Fibroblast of lung (primary cell): Measurements from ENCODE around the gene HDLBP.

Source experiments
- EZH2 ChIP-seq: IDR thresholded peaks from 2 replicates; pipeline ENCODE4 v1.5.1; 2012; ENCODE audit warnings: low read length, control low read depth, mild to moderate bottlenecking; ENCODE audit errors: missing control alignments
- TF ChIP-seq, protein P1 (sequence below), 2 donors: IDR thresholded peaks in 1 of 2; conservative IDR thresholded peaks in 1 of 2; 1 replicate in 1 of 2; 2 replicates in 1 of 2; pipeline ENCODE4 v1.5.1; 2011 to 2012; ENCODE audit warnings: low read length in 2 of 2, control low read depth in 1 of 2, inconsistent platforms in 1 of 2, low read depth in 1 of 2, mild to moderate bottlenecking in 1 of 2

DNA sequence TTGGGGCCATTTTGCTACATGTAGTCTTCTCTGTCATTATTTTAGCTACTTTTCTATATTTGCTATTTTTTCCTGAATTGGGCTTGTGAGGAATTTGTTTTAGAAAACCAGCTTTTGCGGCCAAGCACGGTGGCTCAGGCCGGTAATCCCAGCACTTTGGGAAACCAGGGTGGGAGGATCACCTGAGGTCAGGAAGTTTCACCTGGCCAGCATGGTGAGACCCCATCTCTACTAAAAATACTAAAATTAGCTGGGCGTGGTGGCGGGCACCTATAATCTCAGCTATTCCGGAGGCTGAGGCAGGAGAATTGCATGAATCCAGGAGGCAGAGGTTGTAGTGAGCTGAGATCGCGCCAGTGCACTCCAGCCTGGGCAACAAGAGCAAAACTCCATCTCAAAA lies 4.9 kb upstream of the HDLBP start:
- TF ChIP-seq, protein P1, sequence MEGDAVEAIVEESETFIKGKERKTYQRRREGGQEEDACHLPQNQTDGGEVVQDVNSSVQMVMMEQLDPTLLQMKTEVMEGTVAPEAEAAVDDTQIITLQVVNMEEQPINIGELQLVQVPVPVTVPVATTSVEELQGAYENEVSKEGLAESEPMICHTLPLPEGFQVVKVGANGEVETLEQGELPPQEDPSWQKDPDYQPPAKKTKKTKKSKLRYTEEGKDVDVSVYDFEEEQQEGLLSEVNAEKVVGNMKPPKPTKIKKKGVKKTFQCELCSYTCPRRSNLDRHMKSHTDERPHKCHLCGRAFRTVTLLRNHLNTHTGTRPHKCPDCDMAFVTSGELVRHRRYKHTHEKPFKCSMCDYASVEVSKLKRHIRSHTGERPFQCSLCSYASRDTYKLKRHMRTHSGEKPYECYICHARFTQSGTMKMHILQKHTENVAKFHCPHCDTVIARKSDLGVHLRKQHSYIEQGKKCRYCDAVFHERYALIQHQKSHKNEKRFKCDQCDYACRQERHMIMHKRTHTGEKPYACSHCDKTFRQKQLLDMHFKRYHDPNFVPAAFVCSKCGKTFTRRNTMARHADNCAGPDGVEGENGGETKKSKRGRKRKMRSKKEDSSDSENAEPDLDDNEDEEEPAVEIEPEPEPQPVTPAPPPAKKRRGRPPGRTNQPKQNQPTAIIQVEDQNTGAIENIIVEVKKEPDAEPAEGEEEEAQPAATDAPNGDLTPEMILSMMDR (conservative IDR thresholded peaks at IDR 0.05 in 1 of 2, IDR thresholded peaks at IDR 0.05 in 1 of 2; ENCODE audit: low read depth in 1 of 2, low read length in 2 of 2): no peak
- TF ChIP-seq EZH2: no peak
